NK-92 treated with Interleukin-12 subunit alpha and Interleukin-12 subunit beta, amount 100 ng/mL, for 24 hours (cell line): ENCODE results near the gene GNB1.

Experiments
- DNase-seq: peaks from one replicate; lab custom pipeline; 2025; lab: John Stamatoyannopoulos, UW

Gene GNB1

DNA sequence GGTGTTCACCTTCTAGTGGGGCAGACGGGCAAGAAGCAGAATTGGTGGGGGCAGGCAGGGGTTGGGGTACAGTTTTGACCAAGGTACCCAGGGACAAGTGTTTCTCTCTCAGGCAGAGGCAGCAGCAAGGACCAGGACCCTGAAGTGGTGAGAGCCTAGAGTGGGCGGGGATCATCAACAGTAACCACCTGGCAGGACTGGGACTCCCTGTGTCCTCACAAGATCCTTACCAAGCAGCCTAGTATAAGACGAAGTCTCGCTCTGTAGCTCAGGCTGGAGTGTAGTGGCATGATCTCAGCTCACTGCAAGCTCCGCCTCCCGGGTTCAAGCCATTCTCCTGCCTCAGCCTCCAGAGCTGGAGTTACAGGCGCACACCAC is 109.4 kb downstream of the GNB1 start:
- no peak for DNase-seq

DNA sequence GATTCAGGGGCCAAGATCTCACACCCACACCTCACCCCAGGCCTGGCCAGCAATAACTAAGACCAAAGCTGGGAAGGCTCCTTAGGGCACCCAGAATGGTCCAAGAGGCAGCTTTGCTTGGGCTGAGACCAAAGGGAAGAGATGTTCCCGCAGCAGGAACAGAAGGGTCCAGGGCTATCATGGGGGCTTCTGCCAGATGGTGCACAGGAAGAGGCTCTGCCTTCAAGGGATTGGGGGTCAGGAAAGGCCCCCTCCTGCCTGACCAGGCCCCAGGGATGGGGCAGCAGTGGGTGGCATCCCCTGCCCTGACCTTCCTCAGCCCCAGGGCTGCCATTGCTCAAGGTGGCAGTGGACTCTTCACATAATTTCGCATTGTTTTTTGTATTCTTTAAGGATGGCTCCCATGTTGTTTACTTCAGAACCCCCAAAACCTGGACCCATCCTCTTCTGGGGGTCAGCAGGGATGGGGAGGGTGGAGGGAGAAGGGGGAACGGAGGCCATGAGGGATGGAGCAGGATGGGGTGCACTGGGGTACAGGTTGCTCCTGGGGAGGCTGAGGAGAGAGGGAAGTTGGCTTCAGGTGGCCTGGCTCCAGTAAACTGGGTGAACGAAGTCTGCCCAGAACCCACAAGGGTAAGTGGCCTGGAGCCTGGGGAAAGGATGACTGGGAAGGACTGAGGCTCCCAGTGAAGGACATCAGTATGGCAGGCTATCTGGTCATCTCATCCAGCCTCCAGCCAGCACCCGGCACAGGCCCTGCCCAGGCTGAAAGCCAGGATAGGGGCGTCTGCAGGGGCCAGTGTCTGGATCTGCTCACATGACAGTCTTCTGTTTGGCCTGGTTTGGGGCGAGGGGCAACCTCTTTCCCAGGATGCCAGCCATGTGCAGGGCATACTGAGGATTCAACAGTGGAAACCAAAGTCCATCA is 110.0 kb downstream of the GNB1 start:
- no peak for DNase-seq

DNA sequence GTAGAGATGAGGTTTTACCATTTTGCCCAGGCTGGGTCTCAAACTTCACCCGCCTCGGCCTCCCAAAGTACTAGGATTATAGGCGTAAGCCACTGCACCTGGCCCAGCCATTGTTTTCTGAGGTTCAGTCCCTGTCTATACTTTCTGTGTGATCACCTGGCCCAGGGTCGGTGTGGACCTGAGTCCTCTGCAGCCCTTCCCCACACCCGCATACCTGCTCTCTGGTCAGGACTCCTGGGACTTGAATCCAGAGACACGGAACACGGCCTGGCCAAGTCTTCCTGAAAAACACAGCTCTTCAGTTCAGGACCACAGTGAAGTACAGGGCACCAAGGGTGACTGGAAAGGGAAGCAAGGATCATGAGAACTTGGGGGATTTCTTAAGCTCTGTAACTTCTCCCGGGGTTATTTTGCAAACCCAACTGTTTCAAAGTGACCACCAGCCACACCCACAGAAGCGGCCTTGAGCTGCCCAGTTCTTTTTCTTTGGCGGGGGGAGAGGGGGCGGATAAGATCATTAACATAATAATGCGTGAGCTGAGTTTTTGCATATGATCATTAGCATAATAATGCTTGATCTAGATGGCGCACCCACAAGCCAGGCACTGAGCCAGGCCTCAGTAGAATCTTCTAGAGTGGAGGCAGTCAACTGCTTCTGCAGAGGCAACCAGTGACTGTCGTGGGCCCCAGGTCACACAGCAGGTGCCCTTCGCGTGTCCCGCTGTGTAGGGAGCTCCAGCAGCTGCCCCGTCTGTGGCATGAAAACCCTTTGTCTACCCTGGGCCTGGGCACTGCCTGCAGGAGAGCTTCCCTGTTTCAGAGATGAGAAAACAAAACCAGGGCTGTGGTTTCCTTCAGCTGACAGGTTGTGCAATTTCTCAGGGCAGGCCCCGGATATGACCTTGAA is 110.9 kb downstream of the GNB1 start:
- peak; percentile 73 for DNase-seq

DNA sequence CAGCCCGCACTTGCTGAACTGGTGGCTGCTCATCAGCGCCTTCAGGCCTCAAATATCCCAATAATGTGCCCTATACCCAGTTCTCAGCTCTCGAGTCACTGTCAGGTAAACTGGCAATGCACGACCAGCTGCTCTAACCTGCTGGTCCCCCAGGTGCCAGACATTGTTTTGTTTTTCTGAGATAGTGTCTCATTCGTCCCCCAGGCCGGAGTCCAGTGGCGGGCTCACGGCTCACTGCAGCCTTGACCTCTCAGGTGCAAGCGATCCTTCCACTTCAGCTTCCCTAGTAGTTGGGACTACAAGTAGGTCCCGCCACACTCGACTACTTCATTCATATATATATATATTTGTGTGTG is 111.6 kb downstream of the GNB1 start:
- no peak for DNase-seq

DNA sequence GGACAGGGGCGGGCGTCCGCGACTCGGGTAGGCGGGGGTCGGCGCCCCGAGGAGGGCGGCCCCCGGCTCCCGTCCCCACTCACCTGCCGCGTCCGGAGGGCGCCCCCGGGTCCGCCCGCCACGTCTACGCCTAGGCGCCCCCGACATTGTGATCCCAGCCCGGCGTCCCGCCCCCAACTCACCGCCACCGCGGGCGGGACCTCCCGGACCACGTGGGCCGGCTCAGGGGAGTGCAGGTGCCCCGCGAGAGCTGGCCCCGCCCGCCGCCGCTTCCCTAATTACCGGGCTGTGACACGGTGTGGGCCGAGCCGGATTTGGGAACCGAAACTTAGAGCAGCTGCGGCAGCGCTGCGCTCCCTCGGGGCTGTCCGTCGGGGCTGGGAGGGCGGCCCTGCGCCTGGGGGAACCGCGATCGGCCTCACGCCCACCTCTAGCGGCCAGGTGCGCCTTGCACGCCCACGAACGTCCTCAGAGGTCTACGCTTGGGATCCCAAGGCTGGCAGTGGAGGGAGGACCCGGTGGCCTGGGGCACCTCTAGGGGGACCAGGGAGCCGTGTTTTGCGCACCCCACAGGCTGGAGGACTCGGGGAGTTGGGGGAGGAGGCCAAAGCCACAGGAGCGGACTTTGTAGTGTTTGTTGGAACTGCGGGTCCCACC is 112.1 kb downstream of the GNB1 start:
- peak; percentile 80 for DNase-seq

DNA sequence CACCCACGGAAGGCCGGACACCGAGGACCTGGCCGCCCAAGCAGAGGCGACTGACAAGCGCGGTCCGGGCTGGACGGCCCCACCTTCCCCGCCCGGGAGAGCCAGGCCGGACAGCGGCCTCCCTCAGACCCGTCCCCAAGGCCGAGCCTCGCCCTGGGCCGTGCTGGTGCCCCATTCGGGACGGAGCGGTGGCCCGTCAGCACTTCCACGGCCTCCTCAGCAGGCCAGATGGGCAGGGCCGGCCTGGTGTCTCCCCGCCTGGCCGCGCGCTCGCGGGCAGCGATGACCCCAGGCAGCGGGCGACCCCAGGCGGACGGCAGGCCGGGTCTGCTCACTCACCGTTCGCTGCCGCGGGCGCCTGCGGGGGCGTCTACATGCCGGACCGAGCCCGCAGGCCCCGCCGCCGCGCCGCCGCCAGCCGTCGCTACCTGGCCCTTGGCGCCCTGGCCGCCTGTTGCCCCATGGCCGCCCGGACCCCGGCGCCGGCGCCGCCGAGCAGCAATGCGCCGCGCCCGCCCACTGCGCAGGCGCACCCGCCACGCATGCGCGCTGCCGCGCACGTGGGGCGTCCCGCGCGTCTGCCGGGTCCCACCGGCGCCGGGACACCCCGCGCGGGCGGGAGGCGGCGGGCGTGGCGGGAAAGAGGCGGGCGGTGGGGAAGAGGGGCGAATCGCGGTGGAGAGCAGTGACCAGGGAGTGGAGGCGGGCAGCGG is 112.8 kb downstream of the GNB1 start, which contains the start of gene NADK:
Gene NADK, minus strand, starts transcription at position 521 of the 713 bp plus-strand sequence. CDS start 13,064 bp downstream, outside the sequence.
- DNase-seq: peak; percentile 74

DNA sequence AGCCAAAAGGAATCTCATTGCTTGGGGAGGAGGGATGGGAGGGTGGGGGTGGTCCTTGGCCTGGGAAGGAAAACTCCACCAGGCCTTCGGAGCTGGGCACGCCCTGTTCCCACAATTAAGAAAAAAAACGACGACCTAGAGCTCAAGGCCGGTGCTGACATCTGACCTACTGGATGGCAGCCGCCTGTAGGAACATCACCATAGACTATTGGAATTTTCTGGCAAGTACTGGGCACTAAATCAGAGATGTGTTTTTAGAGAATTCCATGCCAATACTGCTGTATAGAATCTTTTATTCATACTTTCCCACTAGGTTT is 113.3 kb downstream of the GNB1 start:
- no peak for DNase-seq

DNA sequence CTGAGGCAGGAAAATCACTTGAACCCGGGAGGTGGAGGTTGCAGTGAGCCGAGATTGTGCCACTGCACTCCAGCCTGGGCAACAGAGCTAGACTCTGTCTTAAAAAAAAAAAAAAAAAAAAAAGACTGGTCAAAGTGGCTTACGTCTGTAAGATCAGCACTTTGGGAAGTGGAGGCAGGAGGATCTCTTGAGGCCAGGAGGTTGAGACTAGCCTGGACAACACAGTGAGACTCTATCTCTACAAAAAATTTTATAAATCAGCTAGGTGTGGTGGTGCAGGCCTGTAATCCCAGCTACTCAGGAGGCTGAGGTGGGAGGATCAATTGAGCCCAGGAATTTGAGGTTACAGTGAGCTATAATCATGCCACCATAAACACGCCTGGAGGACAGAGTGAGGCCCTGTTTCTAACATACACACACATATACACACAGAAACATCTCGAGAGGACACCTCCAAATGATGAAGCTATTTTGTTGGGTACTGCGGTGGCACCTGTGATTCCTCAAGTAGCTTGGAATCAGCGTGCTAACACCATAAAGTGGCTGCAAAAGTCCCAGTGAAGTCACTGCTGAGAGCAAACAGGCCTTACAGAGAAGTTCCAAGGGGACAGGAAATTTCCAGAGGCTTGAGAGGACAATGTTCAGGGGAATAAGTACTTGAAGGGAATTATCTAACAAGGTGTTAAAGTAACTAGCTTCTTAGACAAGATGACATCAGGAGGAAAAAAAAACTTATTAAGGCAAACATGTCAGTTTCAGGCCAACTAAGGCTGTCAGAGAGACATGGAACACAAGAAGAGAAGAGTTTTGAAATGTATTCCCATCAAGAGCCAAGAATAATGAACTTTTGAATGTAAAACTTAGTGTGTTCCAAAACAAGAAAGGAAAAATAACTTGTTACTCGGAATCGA is 114.0 kb downstream of the GNB1 start:
- DNase-seq: no peak

DNA sequence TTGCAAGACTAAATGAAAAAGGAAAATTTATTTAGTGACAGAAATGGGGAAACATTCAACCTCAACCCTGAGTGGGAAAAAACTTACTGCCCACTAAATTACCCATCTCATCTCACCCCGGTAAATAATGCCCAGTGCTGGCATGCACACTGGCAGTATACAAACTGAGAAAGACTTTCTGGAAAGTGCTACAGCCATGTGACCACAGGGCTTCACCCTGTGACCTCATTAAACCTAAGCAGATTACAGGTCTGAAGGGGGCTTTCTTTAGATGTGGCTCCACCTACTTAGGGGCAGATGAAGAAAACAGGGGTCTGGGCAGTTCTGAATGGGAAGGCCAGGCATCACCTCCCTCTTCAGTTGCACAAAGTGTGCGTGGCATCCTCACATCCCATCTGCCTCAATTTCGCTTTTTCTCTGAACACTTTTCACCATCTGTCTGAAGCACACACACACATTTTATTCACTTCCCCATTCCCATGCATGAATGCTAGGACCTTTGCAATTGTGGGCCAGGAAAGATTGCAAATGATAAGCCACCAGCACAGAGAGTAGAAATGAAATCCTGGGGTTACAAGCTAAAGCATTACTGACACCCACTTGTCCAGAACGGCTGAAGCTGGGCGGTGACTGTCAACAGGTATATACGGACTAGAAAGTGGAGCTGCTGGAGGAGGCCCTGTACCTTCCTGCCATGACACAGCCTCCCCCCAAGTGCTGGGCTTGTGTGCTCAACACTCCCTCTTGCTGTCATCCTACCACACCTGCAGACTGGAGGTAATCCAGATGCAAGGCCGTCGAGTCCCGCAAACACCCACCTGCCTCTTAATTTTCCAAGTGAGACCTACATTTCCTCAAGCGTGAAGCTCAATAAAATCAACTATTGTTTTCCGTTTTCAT is 115.3 kb downstream of the GNB1 start:
- DNase-seq: no peak

DNA sequence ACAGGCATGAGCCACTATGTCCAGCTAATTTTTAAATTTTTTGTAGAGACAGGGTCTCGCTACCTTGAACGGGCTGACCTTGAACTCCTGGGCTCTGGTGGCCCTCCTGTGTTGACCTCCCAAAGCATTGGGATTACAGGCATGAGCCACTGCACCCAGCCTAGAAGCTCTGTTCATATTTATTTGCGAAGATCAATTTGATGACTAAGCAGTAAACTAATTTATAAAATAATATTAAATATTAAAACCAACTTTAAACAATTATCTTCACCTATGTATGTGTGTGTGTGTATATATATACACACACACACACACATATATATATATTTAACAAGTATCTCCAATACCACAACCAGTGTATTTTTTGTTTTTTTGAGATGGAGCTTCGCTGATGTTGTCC is 117.0 kb downstream of the GNB1 start:
- no peak for DNase-seq

DNA sequence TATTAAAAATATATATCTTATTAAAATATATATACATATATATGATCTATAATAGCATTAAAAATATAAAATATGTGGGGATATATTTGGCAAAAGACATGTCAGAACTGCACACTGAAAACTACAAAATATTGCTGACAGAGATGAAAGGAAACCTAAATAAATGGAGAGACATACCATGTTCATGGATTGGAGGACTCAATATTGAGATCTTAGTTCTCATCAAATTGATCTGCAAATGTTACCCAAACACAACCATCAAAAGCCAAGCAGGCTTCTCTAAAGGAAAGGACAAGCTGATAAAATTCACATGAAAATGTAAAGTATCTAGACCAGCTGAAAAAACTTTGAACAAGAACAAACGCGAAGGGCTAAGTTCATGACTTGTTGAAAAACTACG is 119.8 kb downstream of the GNB1 start:
- no peak for DNase-seq

DNA sequence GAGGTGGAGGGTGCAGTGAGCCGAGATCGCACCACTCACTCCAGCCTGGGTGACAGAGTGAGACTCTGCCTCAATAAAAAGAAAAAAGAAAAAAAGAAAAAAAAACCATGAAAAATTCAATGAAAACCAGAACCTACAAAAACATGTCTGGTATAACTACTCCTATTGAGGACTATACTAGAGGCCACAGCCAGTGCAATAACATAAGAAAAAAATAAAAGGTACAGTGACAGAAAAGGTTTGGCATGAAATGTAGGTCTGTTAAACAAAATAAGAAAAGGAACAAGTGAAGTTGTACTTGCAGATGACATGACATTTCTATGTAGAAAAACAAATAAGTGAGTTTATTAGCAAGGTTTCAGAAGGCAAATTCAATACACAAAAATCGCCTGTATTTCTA is 120.8 kb downstream of the GNB1 start:
- DNase-seq: no peak

DNA sequence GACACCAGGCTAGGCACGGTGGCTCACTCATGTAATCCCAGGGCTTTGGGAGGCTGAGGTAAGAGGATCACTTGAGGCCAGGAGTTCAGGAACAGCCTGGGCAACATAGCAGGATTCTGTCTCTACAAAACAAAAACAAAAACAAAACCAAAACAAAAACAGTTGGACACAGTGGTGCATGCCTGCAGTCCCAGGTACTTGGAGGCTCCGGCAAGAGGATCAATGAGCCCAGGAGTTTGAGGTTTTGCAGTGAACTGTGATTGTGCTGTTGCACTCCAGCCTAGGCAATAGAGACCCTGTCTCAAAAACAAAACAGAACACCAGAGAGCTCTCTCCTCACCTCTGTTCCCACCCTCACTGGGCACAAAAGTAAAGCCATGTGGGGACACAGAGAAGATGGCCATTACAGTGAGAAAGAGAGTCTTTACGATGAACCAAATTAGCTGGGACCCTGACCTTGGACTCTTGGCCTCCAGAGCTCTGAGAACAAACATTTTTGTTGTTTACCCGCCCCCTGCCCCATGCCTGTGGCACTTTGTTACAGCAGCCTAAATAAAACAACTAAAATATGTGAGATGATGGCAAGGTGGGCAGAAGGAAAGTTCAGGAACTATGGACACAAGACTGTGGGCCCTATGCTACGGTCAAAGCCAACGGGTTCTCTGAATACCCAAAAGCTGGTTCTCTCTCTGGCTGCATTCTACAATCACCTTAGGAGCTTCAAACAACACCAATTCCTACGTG is 122.5 kb downstream of the GNB1 start:
- DNase-seq: no peak

DNA sequence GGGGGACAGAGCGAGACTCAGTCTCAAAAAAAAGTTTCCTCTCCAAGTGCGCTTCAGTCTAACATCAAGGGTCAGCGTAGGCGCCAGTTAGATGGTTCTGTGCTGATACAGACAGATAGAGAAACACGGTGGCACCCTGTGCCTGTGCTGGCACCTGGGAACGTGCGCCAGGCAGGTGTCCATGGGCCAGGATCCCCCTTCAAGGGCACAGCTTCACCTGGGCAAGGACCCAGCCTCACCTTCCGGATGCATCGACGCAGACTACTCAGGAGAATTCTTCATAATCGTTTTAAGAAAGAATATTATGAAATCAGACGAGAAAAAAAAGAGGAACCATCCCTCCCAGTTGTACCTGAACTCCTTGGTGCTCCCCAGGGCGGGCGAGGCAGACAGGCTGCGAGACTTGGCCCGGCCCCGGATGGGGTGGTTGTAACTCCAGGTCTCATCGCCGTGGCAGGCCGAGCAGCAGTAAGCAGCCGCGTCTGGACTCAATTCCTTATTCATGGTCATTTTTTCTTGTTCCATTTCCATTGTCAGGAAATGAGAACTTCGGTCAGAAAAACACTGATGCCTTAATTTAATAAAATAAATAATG is 125.9 kb downstream of the GNB1 start:
- no peak for DNase-seq

DNA sequence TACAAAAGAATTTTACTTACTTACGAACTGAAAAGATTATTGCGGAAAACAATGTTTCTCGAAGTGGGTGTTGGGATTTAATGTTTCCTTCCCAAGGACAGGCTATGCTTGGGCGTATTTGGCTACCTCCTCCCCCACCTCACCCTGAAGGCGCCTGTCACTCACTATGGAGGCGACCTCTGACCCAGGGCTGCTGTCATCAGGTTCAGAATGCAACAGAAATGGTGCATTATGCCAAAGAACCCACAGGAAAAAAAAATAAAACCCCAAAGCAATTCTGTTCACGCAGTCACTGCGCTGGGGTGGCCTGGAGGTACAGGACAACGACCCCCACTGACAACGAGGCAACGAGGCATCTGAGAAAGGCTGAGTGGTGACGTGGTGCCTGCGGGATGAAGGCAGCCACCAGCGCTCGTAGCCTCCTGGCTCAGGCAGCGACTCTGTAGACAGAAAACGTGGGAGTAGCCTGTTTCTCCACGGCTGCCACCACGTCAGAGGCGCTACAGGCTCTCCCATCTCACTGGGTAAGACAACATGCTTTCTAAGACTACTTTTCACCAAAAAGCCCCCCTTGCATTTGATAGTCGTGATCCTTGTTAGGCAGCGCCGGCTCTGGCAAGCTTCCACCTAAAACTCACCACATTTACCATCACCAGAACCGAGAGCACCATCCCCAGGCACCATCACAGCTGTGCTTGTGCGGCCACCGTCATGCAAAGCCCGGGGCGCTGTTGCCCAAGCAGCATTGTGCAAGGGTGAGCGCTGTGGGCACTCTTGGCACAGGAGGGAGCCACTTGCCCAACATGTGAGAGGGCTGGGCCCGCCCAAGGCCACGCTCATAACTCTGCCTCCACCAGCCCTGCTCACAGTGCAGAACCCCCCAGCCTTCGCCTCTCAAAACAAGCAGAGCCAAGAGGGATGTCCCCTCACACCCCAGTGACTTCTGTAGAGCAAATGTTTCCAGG is 126.9 kb downstream of the GNB1 start:
- no peak for DNase-seq

DNA sequence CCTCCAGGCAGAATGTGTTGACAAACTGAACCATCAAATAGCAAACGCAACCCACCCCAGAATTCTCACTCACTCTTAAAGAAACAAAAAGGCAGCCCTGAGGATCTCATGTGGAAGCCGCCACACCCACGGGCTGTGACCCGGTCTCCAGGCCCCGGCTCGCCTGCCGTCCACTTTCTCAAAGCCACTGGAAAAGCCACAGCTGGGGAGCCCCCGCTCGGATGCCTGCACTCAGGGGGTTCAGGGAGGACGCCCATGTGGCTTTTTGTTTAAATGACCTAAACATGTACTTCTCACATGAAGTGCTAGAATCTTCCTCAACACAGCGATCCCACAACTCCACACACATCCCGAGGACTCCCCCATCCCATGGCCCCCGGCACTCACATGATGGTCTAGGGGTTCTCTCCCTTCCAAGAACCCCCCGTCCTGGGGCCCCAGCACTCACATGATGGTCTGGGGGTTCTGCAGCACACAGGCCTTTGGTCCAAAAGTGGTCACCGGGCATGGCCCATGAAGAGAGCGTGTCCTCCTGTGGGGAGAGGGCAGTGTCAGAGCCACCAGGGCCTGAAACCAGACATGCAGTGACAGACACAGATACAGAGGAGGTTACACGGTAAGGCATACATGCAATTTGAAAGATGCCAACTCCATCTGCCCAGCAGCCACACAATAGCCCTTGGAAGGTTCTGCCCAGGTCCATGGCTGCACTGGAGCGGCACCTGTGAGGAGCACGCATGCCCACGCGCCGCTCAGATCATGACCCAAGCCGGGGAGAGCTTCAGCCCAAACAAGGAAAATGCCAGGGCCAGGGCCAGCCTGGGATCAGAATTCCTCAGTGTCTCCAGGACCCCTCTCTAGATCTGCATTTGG is 129.1 kb downstream of the GNB1 start:
- DNase-seq: no peak
